Hepatocyte (in vitro differentiated cells): Measurements from ENCODE around the gene MYH6. TPM values are rescaled to one million over a fixed set of nuclear protein-coding genes. Genes with fewer than 3 reads are reported as not detected.

ENCODE experiments used
- DNase-seq: peaks from one replicate; pipeline ENCODE4 v3.0.0-alpha.2; 2016; ENCODE audit warnings: low spot score
- H2AFZ ChIP-seq: fragments of 200-600 bp; sonication (generic); 2 replicates; pipeline ENCODE4 v1.6.0; 2016; ENCODE audit warnings: antibody characterized with exemption, mild to moderate bottlenecking
- H3K27ac ChIP-seq: fragments of 200-600 bp; sonication (generic); 2 replicates; pipeline ENCODE4 v1.5.1; 2016; ENCODE audit warnings: mild to moderate bottlenecking
- H3K27me3 ChIP-seq: fragments of 200-600 bp; sonication (generic); 2 replicates; pipeline ENCODE4 v1.6.1; 2016
- H3K36me3 ChIP-seq: fragments of 200-600 bp; sonication (generic); replicated peaks from 2 replicates; pipeline ENCODE4 v1.5.1; 2016; ENCODE audit warnings: low read depth; ENCODE audit not compliant: insufficient read depth
- H3K4me1 ChIP-seq: fragments of 200-600 bp; sonication (generic); 2 replicates; pipeline ENCODE4 v1.5.1; 2016; ENCODE audit warnings: mild to moderate bottlenecking, moderate library complexity; ENCODE audit not compliant: insufficient read depth
- H3K4me2 ChIP-seq: fragments of 200-600 bp; sonication (generic); 2 replicates; pipeline ENCODE4 v1.6.0; 2016
- H3K4me3 ChIP-seq: fragments of 200-600 bp; sonication (generic); 2 replicates; pipeline ENCODE4 v1.5.1; 2016; ENCODE audit warnings: mild to moderate bottlenecking
- H3K79me2 ChIP-seq: fragments of 200-600 bp; sonication (generic); 2 replicates; pipeline ENCODE4 v1.6.0; 2017; ENCODE audit warnings: mild to moderate bottlenecking
- H3K9me2 ChIP-seq: fragments of 200-600 bp; sonication (generic); replicated peaks from 2 replicates; pipeline ENCODE4 v1.6.0; 2017; ENCODE audit warnings: mild to moderate bottlenecking; ENCODE audit not compliant: insufficient read depth
- H3K9me3 ChIP-seq: fragments of 200-600 bp; sonication (generic); 2 replicates; pipeline ENCODE4 v1.5.1; 2016; ENCODE audit warnings: low read depth, mild to moderate bottlenecking
- H4K20me1 ChIP-seq: fragments of 200-600 bp; sonication (generic); 2 replicates; pipeline ENCODE4 v1.6.0; 2016; ENCODE audit warnings: mild to moderate bottlenecking; ENCODE audit not compliant: insufficient read depth, poor library complexity, severe bottlenecking
- EZH2 ChIP-seq: fragments of 200-600 bp; sonication (generic); IDR thresholded peaks from 2 replicates; pipeline ENCODE4 v1.6.1; 2016; ENCODE audit warnings: antibody characterized with exemption, mild to moderate bottlenecking, borderline replicate concordance
- EZH2phosphoT487 ChIP-seq: fragments of 200-600 bp; sonication (generic); IDR thresholded peaks from one replicate; pipeline ENCODE4 v1.6.1; 2018; ENCODE audit warnings: antibody characterized with exemption, mild to moderate bottlenecking, low read depth, moderate library complexity; ENCODE audit not compliant: unreplicated experiment, severe bottlenecking
- WGBS: methylation state at CpG from one replicate; pipeline ENCODE4 v1.1.6; 2016; ENCODE audit warnings: low lambda C conversion rate; ENCODE audit errors: missing lambda C conversion rate; 5-methylcytosine and 5-hydroxymethylcytosine counted together
- polyA plus RNA-seq: library from polyadenylated mRNA; unstranded; fragments of >200 nt; fragmentation: Nextera tagmentation; extraction: Ambion mirVana; gene quantifications from 2 replicates; pipeline ENCODE4 v1.2.1, GENCODE V29; 2016
- total RNA-seq: library from RNA; depleted of rRNA; stranded (reverse); fragments of >200 nt; gene quantifications from 2 replicates; pipeline ENCODE4 v1.2.3, GENCODE V29; 2014
- TF ChIP-seq, protein P1 (sequence below): fragments of 200-600 bp; sonication (generic); IDR thresholded peaks from 2 replicates; pipeline ENCODE4 v1.5.1; 2016; ENCODE audit warnings: antibody characterized with exemption, mild to moderate bottlenecking; ENCODE audit not compliant: poor library complexity

Gene MYH6
- total and polyA plus RNA-seq, 2 experiments from 2014 or later, result 0.97 TPM; not detected in 1

- WGBS, result 86% methylated on average over 11 of the region's 11 CpGs
- no peak for DNase-seq
- no peak overlapping the region for H3K27ac ChIP-seq
- no peaks in the 10 kb centered on the region for H3K9me2 ChIP-seq
- H3K4me1 ChIP-seq, result no peaks in the 10 kb centered on the region
- no peaks in the 10 kb centered on the region for H3K9me3 ChIP-seq
- no peak overlapping the region for H3K4me2 ChIP-seq
- no peak overlapping the region for H2AFZ ChIP-seq
- H3K27me3 ChIP-seq, result no peaks in the 10 kb centered on the region
- H4K20me1 ChIP-seq, result no peaks in the 10 kb centered on the region
- no peaks in the 10 kb centered on the region for H3K79me2 ChIP-seq
- no peak overlapping the region for H3K4me3 ChIP-seq
- TF ChIP-seq, protein P1, sequence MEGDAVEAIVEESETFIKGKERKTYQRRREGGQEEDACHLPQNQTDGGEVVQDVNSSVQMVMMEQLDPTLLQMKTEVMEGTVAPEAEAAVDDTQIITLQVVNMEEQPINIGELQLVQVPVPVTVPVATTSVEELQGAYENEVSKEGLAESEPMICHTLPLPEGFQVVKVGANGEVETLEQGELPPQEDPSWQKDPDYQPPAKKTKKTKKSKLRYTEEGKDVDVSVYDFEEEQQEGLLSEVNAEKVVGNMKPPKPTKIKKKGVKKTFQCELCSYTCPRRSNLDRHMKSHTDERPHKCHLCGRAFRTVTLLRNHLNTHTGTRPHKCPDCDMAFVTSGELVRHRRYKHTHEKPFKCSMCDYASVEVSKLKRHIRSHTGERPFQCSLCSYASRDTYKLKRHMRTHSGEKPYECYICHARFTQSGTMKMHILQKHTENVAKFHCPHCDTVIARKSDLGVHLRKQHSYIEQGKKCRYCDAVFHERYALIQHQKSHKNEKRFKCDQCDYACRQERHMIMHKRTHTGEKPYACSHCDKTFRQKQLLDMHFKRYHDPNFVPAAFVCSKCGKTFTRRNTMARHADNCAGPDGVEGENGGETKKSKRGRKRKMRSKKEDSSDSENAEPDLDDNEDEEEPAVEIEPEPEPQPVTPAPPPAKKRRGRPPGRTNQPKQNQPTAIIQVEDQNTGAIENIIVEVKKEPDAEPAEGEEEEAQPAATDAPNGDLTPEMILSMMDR, result no peak
- TF ChIP-seq EZH2phosphoT487 (no peak), EZH2 (no peak)
- H3K36me3 ChIP-seq, result no peaks in the 10 kb centered on the region
Measured at GRCh38 chr14:23378612-23379220, 29.4 kb downstream of the MYH6 start.

DNA sequence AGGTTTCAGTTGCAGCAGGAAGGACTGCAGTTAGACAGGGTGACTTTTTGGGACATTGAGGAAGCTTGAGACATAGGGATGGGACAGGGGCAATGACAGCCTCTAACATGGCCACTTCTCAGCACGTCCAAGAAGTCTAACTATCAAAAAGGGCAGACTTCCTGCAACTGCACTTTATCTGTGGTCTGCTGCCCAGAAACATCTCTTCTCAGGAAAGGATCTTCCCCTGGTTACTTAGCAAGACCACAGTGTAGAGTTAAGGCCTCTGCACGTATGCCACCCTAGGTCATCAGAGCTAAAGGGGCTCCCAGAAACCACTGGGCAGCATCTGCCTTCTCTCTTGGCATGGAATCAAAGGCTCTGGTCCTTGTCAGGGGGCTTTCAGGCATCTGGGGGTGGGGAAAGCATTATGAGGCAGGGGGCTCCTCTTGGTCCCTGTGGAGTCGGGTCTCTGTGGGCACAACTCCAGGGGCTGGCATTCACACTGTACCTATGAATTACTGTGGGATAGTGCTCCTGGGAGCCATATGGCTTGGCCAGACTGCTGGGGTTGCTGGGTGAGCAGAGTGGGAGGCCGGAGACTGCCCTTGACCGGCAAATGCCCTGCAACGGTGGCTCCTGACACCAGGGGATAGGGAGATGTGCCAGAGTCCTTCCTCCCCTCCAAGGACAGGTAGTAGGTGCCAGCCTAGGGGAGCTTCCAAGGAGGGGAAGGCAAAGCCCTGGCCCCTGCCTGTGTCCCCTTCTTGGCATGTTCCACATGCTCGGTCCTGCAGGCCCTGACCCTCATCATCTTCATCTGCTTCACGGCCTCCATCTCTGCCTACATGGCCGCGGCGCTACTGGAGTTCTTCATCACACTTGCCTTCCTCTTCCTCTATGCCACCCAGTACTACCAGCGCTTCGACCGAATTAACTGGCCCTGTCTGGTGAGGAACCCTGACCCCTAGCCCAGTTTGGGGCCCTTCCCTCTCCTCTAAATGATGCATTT lies 30.2 kb downstream of the MYH6 start:
- TF ChIP-seq EZH2phosphoT487 (no peak), EZH2 (no peak)
- TF ChIP-seq, protein P1, result no peak
- H3K9me3 ChIP-seq, result no peaks in the 10 kb centered on the region
- WGBS, result 89% methylated on average over 14 of the region's 14 CpGs
- H3K27me3 ChIP-seq, result no peaks in the 10 kb centered on the region
- no peak overlapping the region for H3K27ac ChIP-seq
- no peaks in the 10 kb centered on the region for H3K36me3 ChIP-seq
- no peaks in the 10 kb centered on the region for H4K20me1 ChIP-seq
- H3K4me3 ChIP-seq, result no peak overlapping the region
- H3K4me2 ChIP-seq, result no peak overlapping the region
- no peaks in the 10 kb centered on the region for H3K79me2 ChIP-seq
- no peak overlapping the region for H2AFZ ChIP-seq
- no peaks in the 10 kb centered on the region for H3K9me2 ChIP-seq
- H3K4me1 ChIP-seq, result no peaks in the 10 kb centered on the region
- DNase-seq, result no peak

- no peak overlapping the region for H3K4me3 ChIP-seq
- no peak overlapping the region for H3K27ac ChIP-seq
- H3K36me3 ChIP-seq, result no peaks in the 10 kb centered on the region
- H4K20me1 ChIP-seq, result no peaks in the 10 kb centered on the region
- no peaks in the 10 kb centered on the region for H3K9me3 ChIP-seq
- no peaks in the 10 kb centered on the region for H3K4me1 ChIP-seq
- no peaks in the 10 kb centered on the region for H3K9me2 ChIP-seq
- no peak for DNase-seq
- no peaks in the 10 kb centered on the region for H3K27me3 ChIP-seq
- WGBS, result 87% methylated on average over 11 of the region's 11 CpGs
- H2AFZ ChIP-seq, result no peak overlapping the region
- TF ChIP-seq, protein P1, result no peak
- TF ChIP-seq EZH2phosphoT487, result no peak
- no peak for TF ChIP-seq EZH2
- H3K4me2 ChIP-seq, result no peak overlapping the region
- H3K79me2 ChIP-seq, result no peaks in the 10 kb centered on the region
Measured at GRCh38 chr14:23377198-23377550, 30.9 kb downstream of the MYH6 start.
